ENCODE results near the gene SORCS3.

Gene SORCS3

DNA sequence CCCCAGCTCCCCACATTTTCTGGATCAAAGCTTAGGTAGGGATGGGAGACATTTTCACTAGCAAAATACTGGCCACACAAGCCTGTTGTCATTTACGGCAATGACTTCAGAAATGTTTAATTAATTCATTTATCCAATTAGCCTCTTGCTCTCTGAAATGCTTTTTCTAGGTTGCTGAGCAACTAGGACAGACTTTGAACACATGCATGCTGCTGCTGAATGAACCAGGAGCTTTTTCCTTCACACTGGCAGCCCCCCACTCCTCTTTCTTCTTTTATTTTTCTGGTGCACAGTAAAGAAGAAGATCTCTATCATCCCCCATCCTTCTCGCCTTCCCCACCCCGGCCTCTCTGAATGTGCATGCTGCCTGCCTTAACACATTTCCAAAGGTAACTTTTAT, 22.5 kb downstream of the SORCS3 start:
- no peaks in the 10 kb centered on the region for H3K4me1 Mint-ChIP-seq (ENCODE audit: low read depth)
- H3K36me3 Mint-ChIP-seq (ENCODE audit: low read depth) = no peaks in the 10 kb centered on the region
- H3K9me3 Mint-ChIP-seq = no peaks in the 10 kb centered on the region
- H3K27me3 Mint-ChIP-seq = peaks cover 24% of the 10 kb centered on the region
- DNase-seq = no peak
- H3K27ac Mint-ChIP-seq = no peak overlapping the region
- no peak overlapping the region for H3K4me3 Mint-ChIP-seq

DNA sequence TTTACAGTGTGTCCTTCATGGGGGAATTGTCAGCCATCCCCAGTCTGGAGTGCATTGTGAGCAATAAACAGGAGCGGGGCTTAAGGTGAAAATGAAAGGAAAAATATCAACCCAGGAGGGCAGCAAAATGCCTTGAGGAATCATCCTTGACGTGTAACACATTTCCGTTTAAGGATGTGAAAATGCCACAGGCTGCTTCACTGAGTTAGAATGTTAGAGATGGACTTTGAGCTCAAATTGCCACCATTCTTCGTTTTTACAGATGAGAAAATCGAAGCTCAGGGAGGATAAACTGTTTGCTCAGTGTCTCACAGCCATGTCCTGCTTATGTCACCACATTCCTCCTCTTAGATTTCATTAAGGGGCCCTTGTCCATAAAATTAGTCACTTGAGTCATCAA, 23.1 kb downstream of the SORCS3 start:
- no peak for DNase-seq
- Mint-ChIP-seq H3K36me3 (ENCODE audit: low read depth) (no peaks in the 10 kb centered on the region), H3K27ac (no peak overlapping the region), H3K4me3 (no peak overlapping the region), H3K4me1 (ENCODE audit: low read depth) (no peaks in the 10 kb centered on the region), H3K27me3 (peaks cover 20% of the 10 kb centered on the region), H3K9me3 (no peaks in the 10 kb centered on the region)

DNA sequence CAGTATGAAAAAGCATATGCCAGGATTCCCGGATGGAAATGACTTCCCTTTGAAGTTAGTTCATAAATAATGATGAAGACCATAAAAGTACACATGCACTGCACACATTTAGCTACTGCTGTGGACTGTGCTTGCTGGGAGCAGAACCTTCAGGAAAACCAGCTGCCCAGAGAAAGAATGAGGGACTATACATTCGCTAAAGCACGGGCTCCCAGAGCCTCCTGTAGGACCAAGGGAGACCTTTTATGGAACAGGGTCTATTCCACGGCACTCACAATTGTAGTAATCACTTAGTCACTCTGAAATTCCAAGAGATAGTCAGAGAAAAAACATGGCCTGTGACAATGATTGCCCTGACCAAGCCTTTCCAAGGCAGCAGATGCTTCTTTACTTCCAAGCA, 24.1 kb downstream of the SORCS3 start:
- no peak for DNase-seq

DNA sequence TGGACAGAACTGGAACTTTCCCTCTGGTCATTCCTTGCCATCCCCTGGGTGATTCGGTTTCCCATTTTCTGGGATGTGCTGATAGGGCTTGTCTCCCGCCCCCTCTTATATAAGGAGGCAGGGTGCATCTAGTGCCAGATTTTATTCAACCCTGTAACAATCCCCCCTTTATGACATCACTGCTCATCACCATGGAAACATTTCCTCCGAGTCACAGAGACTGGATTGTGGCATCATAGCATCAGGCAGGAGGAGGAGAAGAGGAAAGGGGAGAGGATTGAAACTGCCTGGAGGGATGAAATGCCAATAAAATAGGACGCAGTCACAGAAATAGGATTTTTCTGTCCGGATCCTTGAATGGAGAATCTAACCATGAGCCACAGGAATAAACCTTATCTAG, 25.0 kb downstream of the SORCS3 start:
- DNase-seq = no peak
- no peaks in the 10 kb centered on the region for H3K4me1 Mint-ChIP-seq (ENCODE audit: low read depth)
- H3K9me3 Mint-ChIP-seq = peaks cover 3% of the 10 kb centered on the region
- H3K36me3 Mint-ChIP-seq (ENCODE audit: low read depth) = no peaks in the 10 kb centered on the region
- H3K27ac Mint-ChIP-seq = no peak overlapping the region
- H3K4me3 Mint-ChIP-seq = no peak overlapping the region
- H3K27me3 Mint-ChIP-seq = peaks cover 10% of the 10 kb centered on the region

More for the DNA sequence above, 24.1 kb downstream of the SORCS3 start:
- H3K36me3 Mint-ChIP-seq (ENCODE audit: low read depth) = no peaks in the 10 kb centered on the region
- peaks cover 15% of the 10 kb centered on the region for H3K27me3 Mint-ChIP-seq
- H3K4me3 Mint-ChIP-seq = no peak overlapping the region
- no peaks in the 10 kb centered on the region for H3K9me3 Mint-ChIP-seq
- no peaks in the 10 kb centered on the region for H3K4me1 Mint-ChIP-seq (ENCODE audit: low read depth)
- H3K27ac Mint-ChIP-seq = no peak overlapping the region

DNA sequence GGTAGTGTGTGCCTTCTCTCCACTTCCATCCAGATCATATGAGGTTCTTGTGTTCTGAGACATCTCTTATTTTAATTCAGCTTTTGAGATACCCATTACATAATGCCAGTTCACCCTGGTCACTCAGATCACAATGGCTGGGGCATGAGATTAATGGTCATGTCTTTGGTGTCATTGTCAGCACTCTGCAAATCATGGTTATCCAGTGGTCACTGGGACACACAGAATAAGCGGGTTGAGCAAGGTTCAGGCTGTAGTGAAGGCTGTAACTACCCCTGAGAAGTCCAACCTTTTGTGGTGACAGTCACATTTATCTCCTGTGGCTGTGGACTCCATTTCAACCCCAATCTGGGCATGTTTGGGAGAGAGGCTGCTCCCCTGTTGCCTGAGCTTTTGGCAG, 35.8 kb downstream of the SORCS3 start:
- no peak overlapping the region for H3K4me3 Mint-ChIP-seq
- no peaks in the 10 kb centered on the region for H3K9me3 Mint-ChIP-seq
- H3K36me3 Mint-ChIP-seq (ENCODE audit: low read depth) = no peaks in the 10 kb centered on the region
- no peak overlapping the region for H3K27ac Mint-ChIP-seq
- no peaks in the 10 kb centered on the region for H3K4me1 Mint-ChIP-seq (ENCODE audit: low read depth)
- no peak for DNase-seq
- peaks cover 26% of the 10 kb centered on the region for H3K27me3 Mint-ChIP-seq

DNA sequence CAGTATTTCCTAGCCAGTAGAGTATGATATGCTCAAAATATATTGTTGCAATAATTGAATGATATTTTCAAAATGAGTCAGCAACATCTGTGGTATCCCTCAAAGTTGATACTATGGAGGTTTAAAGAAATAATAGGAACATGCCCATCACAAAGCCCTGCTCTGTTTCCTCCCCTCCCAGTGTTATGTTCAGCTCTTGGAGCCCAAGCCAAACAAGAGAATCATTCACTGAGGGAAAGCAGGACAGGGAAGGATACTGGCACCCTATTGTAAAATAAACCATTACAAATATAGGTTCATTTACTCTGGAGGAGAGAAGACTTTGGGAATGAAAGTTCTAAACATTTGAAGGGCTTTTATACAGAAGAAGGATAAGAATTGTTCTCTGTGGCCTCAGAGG, 37.6 kb downstream of the SORCS3 start:
- no peaks in the 10 kb centered on the region for H3K36me3 Mint-ChIP-seq (ENCODE audit: low read depth)
- H3K9me3 Mint-ChIP-seq = no peaks in the 10 kb centered on the region
- H3K4me3 Mint-ChIP-seq = no peak overlapping the region
- H3K27ac Mint-ChIP-seq = no peak overlapping the region
- DNase-seq = no peak
- no peaks in the 10 kb centered on the region for H3K4me1 Mint-ChIP-seq (ENCODE audit: low read depth)
- peaks cover 33% of the 10 kb centered on the region for H3K27me3 Mint-ChIP-seq

DNA sequence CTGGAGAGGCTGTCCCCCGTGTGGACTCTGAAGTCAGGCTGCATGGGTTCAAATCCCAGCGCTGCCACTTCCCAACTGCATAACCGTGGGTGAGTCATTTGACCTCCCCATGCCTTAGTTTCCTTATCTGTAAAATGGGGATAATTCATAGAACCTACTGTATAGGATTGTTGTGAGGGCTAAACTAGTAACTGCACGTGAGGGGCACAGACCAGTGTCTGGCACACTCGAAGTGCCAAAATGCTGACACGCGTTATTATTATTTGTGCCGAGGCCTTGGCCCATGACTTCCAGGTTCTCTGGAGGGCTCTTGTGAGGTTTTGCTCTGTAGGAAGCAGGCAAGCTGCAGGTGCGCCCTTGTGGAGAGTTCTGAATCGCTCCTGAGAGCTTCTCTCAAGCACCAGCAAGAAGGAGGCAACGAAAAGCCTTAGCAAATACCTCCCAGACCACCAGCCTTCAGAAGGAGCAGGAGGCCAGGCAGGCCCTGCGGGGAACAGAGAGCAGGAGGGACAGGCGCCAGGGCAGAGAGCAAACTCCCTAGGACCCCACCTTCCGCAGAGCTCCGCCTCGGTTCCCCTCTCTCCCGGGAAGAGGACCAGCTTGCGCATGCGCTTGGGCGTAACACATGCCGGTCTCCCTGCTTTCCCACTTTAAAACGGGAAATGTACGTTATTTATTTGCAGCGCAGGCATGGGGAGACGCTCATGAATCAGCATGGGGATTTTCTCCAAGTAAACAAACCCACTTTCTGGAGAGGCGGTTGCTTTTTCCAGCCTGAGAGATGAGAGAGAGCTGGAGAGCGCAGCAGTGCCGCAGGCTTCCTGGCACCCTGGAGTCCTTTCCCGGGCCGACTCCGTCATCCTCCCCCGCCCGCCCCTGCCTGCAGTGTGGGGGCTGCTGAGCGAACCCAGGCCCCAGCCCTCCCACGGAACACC, 39.6 kb downstream of the SORCS3 start:
- no peak overlapping the region for H3K27ac Mint-ChIP-seq
- H3K9me3 Mint-ChIP-seq = no peaks in the 10 kb centered on the region
- H3K27me3 Mint-ChIP-seq = peaks cover 33% of the 10 kb centered on the region
- H3K4me1 Mint-ChIP-seq (ENCODE audit: low read depth) = no peaks in the 10 kb centered on the region
- no peak for DNase-seq
- no peak overlapping the region for H3K4me3 Mint-ChIP-seq
- no peaks in the 10 kb centered on the region for H3K36me3 Mint-ChIP-seq (ENCODE audit: low read depth)

DNA sequence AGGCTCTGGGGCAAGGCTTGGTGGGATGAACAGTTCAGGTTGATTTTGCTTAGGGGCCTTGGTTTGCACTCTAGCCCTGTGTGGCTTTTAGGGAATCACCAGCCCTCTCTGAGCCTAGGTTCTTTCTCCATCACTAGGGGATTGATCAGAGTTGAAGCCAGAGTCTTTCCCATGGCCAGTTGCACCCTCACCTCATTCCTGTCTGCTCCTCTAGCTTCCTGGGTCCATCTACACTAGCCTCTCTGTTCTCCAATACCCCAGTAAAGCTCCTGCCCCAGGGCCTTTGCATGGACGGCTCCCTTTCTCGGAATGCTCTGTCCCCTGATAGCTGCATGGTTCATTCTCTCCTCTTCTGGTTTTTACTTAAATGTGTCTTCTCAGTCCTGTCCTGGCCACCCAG, 40.4 kb downstream of the SORCS3 start:
- no peak overlapping the region for H3K4me3 Mint-ChIP-seq
- H3K36me3 Mint-ChIP-seq (ENCODE audit: low read depth) = no peaks in the 10 kb centered on the region
- no peak for DNase-seq
- H3K27me3 Mint-ChIP-seq = peaks cover 29% of the 10 kb centered on the region
- no peaks in the 10 kb centered on the region for H3K9me3 Mint-ChIP-seq
- H3K4me1 Mint-ChIP-seq (ENCODE audit: low read depth) = no peaks in the 10 kb centered on the region
- no peak overlapping the region for H3K27ac Mint-ChIP-seq

DNA sequence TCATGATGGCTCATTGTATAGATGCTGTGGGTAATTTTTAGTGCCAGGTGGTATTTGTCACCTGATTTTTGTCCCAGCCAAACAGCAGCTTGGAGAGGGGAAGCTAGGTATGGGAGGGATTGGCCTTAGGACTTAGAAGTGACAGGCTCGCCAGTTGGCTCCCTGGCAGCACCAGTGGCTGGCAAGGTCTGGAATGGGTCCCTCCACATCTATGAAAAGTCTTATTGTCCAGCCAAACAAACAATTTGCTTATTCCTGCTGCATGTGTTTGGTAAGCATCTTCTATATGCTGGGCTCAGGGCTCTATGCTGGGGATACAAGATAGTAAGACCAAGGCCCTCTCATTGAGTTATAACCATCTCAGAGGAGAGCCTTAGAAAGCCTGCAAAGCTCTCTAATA, 42.5 kb downstream of the SORCS3 start:
- Mint-ChIP-seq H3K36me3 (ENCODE audit: low read depth) (no peaks in the 10 kb centered on the region), H3K27ac (no peak overlapping the region), H3K9me3 (no peaks in the 10 kb centered on the region), H3K27me3 (peaks cover 37% of the 10 kb centered on the region), H3K4me1 (ENCODE audit: low read depth) (no peaks in the 10 kb centered on the region), H3K4me3 (no peak overlapping the region)
- no peak for DNase-seq

DNA sequence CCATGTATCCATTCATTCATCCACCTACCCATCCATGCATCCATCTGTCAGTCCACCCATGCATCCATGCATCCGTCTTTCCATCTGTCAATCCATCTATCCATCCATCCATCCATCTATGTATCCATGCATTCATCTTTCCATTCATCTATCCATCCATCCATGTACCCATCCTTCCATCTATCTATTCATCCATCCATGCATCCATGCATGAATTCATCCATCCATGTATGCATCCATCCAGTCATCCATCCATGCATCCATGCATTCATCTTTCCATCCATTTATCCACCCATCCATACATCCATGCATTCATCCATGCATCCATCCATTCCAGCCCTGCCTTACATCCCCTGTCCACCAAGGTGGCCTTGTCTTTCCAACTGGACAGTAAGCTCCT, 45.7 kb downstream of the SORCS3 start:
- DNase-seq = no peak
- Mint-ChIP-seq H3K4me1 (ENCODE audit: low read depth) (no peaks in the 10 kb centered on the region), H3K4me3 (no peak overlapping the region), H3K36me3 (ENCODE audit: low read depth) (no peaks in the 10 kb centered on the region), H3K27me3 (peaks cover 42% of the 10 kb centered on the region), H3K27ac (no peak overlapping the region), H3K9me3 (no peaks in the 10 kb centered on the region)

DNA sequence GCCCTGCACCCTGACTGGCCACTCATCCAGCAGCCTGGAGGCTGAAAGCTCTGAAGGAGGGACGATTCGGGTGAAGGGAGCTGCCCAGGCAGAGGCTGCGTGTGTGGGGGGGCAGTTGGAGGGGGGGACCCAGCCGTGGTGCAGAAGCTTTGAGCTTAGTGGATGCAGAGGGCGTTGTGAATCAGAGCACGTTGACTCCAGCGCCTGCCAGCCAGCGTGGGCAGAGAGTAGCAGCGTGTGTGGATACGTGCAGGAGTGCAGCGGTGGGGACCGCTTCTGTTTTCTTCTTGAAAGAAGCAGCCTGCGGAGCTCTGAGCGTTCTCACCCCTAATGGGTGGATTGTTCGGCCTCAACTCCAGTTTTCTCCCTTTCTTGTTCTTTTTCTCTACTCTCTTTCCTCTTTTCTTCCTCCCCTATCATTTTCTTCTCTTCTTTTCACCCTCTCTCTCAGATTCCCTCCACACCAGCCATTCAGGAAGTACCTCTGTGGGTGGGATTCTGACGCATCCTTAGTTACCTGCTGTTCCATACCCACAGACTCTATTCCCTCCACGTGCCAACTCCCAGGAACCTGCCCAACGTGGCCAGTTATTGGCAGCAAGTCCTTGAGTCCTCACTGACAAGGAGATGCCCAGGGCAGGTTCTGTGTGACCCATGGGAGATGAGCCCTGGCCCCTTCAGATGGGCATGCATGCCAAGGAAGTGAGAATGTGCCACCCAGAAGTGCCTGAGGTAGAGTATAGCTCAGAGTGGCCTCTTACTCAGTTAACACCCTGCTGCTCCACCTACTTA, 47.4 kb downstream of the SORCS3 start:
- DNase-seq = no peak
- Mint-ChIP-seq H3K4me1 (ENCODE audit: low read depth) (no peaks in the 10 kb centered on the region), H3K36me3 (ENCODE audit: low read depth) (no peaks in the 10 kb centered on the region), H3K27ac (no peak overlapping the region), H3K4me3 (no peak overlapping the region), H3K27me3 (peaks cover 46% of the 10 kb centered on the region), H3K9me3 (no peaks in the 10 kb centered on the region)

DNA sequence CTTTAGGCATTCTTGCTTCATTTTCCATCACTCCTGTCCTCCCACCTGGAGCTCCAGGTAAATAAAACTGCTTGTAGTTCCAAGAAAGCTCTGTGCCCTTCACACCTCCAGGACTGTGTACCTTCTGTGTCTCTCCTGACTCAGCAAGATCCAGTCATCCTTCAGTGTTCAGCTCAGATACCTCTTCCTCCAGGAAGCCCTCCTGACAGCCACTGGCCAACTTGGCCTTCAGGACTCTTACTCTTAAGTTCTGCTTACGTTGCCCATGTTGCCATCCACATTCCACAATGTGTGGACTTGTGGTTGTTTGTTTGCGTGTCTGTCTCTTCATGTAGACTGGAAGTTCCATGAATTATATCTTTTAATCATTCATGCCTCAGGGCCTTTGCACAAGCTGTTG, 48.0 kb downstream of the SORCS3 start:
- Mint-ChIP-seq H3K27ac (no peak overlapping the region), H3K27me3 (peaks cover 46% of the 10 kb centered on the region), H3K9me3 (no peaks in the 10 kb centered on the region), H3K36me3 (ENCODE audit: low read depth) (no peaks in the 10 kb centered on the region), H3K4me3 (no peak overlapping the region), H3K4me1 (ENCODE audit: low read depth) (no peaks in the 10 kb centered on the region)
- no peak for DNase-seq

DNA sequence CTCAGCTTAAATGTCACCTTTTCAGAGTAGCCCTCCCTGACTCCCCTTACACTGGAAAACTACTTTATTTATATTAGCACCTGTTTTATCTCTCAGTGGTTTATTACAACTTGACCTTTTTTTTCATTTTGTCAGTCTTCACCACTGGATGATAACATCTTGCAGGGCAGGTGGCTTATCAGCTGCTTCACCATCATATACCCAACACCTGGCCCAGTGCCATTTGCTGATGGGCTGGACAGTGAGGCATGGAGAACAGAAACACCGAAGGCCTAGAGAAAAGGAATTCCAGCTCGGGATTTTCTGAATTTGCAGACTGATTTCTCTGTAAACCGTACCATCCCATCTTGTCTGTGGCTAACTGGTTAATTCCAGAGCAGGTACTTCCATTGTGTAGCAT, 48.5 kb downstream of the SORCS3 start:
- Mint-ChIP-seq H3K4me3 (no peak overlapping the region), H3K4me1 (ENCODE audit: low read depth) (no peaks in the 10 kb centered on the region), H3K9me3 (no peaks in the 10 kb centered on the region), H3K36me3 (ENCODE audit: low read depth) (no peaks in the 10 kb centered on the region), H3K27ac (no peak overlapping the region), H3K27me3 (peaks cover 46% of the 10 kb centered on the region)
- DNase-seq = no peak

DNA sequence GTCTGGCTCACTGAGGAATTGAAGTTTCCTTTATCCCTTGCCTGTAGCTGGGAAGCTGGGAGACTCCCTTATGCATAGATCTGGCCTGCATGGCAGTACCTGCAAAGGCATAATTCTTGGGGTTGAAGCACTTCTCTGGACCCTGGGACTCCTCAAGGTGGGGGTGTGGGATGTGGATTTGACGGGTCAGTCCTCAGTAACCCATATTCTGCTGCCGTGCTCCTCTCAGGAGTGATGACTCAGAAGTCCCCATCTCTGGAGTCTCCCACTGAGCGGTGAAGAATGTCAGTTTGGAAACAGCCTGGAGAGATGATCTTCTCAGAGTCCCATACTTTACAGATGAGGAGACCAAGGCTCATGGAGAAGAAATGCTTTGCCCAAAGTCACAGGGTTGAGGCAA, 49.0 kb downstream of the SORCS3 start:
- Mint-ChIP-seq H3K36me3 (ENCODE audit: low read depth) (no peaks in the 10 kb centered on the region), H3K4me1 (ENCODE audit: low read depth) (no peaks in the 10 kb centered on the region), H3K4me3 (no peak overlapping the region), H3K27me3 (peaks cover 46% of the 10 kb centered on the region), H3K27ac (no peak overlapping the region), H3K9me3 (no peaks in the 10 kb centered on the region)
- DNase-seq = no peak

DNA sequence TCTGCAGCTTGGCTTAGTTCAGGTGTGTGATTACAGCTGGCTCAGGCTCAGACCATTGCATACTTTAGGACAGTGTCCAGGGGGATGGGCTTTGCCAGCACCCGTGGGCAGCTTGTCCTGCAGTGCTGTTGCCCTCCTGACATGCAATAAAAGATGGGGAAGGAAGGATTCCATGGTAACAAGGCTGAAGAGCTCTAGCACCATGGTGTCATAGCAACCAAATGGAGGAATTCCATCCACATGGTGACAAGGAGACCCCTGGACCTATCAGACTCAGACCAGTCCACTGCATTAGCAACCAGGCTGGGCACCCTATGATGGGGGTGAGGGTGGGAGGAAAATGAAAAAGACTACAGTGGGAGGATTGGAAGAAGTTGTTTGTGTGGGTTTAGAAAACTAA, 49.9 kb downstream of the SORCS3 start:
- Mint-ChIP-seq H3K9me3 (no peaks in the 10 kb centered on the region), H3K4me3 (no peak overlapping the region), H3K27ac (no peak overlapping the region), H3K27me3 (peaks cover 46% of the 10 kb centered on the region), H3K4me1 (ENCODE audit: low read depth) (no peaks in the 10 kb centered on the region), H3K36me3 (ENCODE audit: low read depth) (no peaks in the 10 kb centered on the region)
- DNase-seq = no peak
